T-helper 1 cell treated with Interleukin-12 subunit alpha and Interleukin-12 subunit beta and Interleukin-4 antibody, amounts not matched to agents 30 ng/mL and 1 ng/mL, for 36 hours (primary cell): Measurements from ENCODE around the gene ELFN2. TPM values are rescaled to one million over a fixed set of nuclear protein-coding genes. Genes with fewer than 3 reads are reported as not detected.
"Not testable (repeated sequence)": the region's sequence is repeated elsewhere in the genome, so short reads cannot be mapped to it uniquely, and the experiment has no call there.

Experiments
- intact Hi-C: fragments of 100-400 bp; cut with micrococcal nuclease; formaldehyde crosslinking; loops from one replicate; pipeline ENCODE4 v1.15.1; 2024
- total RNA-seq: library from RNA; stranded (reverse); gene quantifications from 2 replicates; pipeline ENCODE4 v1.2.3, GENCODE V29; 2022

The ELFN2 gene
- total RNA-seq, 1 donor from 2014 or later: 0.12 TPM

DNA sequence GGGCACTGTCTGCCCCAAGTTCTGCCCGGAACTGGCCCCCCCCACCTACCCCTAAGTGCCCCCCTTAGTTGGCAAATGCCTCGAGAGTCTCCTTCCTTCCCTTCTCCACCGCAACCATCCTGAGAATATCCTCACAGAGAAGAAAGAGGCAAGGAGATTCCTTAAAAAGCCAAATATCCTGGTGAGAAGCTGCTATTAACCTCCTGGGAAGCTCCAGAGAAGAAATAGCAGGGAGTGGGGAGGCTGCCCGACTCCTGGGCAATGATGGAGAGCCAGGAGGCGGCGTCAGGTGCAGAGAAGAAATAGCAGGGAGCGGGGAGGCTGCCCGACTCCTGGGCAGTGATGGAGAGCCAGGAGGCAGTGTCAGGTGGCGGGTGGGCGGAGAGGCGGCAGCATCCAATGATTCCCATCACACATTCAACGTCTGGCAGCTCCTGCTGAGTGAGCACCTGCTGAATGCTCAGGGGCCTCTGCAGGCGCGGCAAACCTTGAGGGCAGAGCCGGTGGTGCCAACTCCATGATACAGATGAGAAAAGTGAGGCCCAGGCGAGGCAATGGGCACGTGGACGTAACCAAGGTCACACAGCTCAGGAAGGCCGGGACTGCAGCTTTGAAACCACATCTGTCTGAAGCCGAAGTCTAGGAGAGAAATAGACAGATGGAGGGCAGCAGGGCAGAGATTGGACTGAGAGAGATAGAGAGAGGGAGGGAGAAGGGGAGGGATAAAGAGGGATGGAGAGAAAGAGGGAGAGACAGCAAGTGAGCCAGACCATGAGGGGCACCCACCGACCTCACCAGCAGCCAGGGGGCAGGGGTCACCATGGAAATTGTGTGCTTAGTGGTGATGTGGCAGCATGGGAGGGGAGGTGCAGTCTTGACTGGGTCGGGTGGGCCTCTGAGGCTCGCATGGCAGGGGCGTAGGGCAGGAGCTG is 86.7 kb downstream of the ELFN2 start:
- intact Hi-C loops: no loop called here

DNA sequence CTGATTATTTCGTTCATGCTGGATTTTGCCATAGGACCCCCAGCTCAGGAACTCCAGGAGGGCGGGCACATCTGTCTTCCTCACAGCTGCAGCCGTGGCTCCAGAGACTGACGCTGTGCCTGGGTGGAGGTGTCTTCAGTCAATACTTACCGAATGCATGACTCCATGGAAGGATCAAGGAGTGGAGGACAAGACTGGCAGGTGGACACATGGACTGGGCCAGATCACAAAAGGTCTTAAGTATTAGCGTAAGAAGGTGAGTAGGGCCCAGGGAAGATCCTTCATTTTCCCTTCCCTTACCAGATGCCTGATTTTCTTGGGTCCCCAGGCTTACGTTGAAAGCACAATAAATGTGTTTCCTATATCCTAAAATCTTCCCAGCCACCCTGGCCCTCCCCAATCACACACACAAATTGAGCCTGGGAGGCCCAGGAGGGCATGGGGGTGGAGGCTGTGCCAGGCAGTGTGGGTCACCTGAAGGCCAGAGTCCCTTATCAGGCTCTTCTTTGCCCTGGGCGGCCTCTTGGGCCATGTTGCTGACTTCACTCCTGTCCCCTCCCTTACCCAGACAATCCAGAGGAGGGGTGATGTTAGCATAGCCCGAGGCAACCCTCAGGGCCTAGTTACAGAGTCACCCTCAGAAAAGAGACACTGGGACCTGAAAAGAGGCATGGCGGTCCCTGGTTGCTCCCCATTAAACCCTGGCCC is 88.6 kb downstream of the ELFN2 start:
- intact Hi-C loops: no loop called here

DNA sequence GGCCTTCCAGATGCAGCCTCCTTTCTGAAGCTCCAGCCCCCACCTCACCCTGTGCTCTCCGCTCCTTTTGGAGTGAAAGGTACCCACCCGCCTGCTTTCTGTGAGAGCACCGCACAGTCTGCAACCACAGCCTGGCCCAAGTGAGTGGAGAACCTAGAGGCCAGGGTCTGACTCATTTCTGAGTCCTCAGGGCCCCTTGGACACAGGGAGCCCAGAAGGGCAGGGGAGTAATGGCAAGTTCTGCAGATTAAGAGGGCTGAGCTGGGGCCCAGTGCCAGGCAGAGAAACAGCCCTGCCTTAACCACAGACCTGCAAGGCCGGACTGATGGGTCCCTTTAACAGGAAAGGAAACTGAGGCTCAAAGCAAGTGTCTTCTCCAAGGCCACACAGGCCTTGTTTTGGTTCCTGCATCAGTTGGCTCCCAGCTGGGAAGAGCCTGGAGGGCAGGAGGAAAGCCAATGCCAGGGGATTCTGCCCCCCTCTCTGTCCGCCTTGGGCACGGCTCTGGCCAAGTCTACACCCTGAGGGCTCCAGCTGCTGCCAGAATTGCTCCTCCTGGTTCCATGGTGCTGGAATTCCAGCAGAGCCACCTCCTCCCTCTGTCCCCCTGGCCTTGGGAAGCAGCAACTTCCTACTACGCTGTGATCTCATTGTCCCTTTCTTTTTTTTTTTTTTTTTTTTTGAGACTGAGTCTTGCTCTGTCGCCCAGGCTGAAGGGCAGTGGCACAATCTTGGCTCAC is 89.9 kb downstream of the ELFN2 start:
- intact Hi-C loops: no loop called here

DNA sequence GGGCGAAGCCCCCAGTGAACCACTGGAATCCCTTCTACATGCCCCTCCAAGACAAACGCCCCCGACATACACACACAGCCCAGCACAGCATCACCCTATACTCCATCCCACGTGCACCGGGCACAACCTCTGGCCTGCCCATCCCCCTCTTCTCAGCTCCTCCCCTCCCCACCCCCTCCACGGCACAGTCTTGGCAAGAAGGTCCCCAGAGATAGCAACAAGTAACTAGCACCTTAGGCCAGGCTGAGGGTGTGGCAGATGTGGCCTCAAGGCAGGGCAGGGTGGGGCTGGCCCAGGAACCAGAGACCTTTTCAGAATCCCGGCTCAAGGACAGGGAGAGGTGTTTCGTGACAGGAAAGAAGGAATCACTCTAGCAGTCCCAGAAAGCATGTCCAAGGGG is 90.7 kb downstream of the ELFN2 start:
- intact Hi-C loops: no loop called here

DNA sequence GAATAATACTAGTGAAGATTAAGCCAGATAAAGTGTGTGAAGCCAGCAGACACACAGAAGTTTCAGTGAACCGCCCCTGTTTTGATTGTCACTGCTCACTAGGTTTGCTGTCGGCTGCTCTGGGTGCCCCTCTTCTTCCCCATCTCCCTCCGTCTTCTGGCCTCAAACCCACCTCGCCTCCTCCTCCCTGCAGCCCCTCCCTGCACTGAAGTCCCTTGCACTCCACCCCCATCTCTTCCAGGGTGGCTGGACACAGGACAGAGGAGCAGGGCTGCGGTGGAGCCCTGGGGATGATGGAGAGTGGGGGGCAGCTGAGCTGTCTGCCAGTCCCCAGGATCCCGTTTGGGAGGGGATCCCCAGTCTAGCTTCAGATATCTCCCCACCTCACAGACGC is 91.5 kb downstream of the ELFN2 start:
- intact Hi-C loops: no loop called here

DNA sequence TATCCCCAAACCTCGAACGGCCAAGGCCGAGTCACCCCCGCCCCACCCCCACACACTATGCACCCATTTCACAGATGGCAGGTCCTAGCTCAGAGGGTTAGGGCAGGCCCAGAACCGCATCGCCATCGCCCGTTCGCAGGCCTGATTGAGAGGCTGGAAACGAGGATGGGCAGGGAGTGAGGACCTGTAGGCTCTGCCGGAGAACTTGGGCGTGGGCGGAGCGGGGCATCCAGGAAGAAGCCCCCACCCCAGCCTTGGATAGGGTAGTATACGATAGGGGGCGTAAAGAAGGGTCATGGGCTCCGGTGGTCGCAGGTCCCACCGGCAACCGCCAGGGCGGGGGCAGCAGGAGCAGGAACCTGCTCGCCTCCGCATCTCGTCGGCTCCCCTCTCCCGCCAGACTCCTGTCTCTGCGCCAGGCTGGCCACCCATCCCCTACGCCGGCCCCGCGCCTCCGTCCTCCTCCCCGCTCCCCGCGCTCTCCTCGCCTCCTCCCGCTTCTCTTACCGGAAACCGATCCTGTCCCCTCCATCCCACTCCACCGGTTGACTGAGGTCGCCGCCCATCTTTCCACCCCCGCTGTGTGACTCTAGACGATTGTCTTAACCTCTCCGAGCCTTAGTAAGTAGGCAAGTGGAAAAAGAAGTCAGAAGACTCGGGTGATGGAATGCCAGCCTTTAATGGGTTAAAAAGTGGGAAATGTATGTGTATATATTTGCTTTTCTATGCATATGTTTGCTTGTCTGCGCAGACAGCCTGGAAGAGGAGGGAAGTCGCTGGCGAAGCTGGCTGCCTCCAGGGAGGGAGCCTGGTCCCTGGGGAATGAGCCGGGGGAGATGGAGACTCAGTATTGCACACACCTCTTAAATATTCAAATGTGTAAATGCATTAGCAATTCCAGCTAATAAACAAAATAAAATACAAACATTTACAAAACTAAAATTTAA is 92.1 kb downstream of the ELFN2 start:
- intact Hi-C loops: no loop called here

- intact Hi-C loops: no loop called here
Observed at GRCh38 chr22:37334461-37334858, 92.8 kb downstream of the ELFN2 start.

DNA sequence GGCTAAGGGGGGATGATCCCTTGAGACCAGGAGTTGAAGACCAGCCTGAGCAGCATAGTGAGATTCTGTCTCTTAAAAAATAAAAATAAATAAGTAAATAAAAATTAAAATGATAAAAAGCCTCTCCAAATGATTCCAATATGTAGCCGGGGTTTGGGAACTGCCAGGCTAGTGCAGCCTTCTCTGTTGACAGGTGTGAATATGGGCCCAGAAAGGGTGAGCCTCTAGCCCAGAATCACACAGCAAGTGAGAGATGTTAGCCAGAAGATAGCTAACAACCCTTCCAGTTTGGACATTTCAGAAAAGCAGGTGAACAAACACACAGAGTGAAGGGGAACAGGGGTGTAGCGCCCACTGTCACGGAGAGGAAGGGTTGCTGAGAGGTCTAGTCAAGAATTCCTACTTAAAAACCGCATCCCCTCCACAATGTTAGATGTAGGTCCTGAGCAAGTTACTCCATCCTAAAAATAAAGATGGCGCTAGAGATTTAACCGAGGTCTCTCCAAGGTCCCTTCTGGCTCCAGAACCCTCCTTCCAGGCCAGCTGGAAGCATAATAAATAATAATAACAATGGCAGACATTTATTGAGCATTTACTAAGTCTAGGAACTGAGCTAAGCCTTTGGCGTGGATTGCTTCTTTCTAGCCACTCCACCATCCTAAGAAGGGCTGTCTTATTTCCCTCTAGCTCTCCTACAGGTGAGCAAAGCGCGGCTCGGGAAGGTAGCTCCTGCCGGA is 93.4 kb downstream of the ELFN2 start:
- intact Hi-C loops: no loop called here

DNA sequence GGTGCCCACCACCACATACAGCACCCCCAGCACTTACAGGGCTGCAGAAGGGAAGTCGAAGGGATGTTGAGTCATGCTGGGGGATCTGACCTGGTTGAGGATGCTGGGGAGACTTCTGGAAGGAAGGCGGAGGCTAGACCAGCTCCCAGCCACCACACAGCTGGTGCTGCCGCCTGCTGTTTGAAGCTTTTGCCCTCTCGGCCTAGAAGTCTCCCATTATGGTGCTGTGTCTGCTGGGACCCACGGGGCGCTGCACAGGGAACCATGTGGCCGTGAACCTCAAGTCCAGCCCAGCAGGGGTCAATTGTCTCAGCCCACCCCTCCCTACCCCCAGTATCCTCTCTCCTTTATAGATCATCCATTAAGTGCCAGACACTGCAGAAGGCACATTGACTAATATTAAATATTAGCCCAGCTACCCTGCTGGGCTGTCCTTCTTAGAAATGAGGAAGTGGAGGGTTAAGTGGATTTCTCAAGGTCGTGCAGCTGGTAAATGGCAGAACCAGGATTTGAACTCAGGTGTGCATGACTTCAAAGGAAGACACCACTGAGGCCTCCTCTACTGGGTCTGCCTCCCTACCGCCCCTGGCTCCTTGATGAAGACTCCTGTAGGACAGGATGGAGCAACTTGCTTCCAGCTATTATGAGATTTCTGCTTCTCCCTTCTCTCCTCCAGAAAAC is 95.3 kb downstream of the ELFN2 start:
- intact Hi-C loops: no loop called here

DNA sequence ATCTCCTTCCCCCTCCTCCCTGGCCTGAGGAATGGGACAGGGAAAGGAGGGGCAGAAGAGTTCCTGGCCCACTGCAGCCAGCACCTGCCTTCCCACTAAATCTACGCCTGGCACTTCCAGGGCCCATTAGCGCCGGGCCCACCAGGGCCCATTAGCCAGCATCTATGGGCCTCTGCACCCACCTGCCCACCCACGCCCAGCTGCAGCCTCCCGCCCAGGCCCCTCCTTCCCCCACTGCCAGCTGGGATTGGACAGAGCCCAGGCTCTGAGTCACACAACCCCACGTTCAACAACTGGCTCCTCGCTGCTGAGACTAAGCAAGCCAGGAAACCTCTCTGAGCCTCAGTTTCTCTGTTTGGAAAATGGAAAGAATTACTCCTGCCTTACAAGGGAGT is 96.2 kb downstream of the ELFN2 start:
- intact Hi-C loops: no loop called here

- intact Hi-C loops: no loop called here
Observed at GRCh38 chr22:37330200-37331033, 96.9 kb downstream of the ELFN2 start.

- intact Hi-C loops: no loop called here
Observed at GRCh38 chr22:37329238-37330140, 97.8 kb downstream of the ELFN2 start.

- intact Hi-C loops: not testable (repeated sequence)
Observed at GRCh38 chr22:37328538-37329237, 98.6 kb downstream of the ELFN2 start.

GRCh38 chr22:37328017-37328416 is 99.3 kb downstream of the ELFN2 start:
- intact Hi-C loops: no loop called here

DNA sequence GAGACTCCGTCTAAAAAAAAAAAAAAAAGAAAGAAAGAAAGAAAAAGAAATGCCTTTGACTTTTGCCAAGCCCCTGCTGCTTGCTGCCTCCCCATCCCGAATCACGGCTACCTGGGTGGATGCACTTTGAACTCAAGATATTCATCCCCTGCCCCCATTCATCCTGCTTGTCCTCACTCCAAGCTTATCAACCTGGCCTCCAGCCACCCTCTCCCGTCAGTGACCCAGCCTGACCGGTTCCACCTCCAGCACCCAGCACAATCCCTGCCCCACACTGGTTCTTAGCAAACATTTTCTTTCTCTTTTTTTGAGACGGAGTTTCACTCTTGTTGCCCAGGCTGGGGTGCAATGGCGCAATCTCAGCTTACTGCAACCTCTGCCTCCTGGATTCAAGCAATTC is 100.6 kb downstream of the ELFN2 start:
- intact Hi-C loops: no loop called here

DNA sequence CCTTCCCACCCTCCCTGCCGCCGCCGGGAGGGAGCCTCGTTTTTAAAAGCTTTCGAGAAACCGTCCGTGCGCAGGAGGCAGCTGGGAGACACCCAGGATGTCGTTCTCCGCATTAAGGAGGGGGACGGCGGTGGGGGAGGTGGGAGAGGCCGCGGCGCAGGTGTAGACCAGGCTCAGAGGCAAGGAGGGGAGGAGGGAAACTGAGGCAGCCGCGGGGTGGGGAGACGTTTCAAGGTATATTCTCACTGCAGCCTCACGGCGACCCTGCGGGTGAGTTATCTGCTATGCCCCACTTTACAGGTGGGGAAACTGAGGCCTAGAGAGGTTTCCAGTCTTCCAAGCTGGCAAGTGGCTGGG is 102.3 kb downstream of the ELFN2 start:
- intact Hi-C loops: no loop called here
